ENCODE data around the gene ADAMTS3.

Gene ADAMTS3

GRCh38 chr4:72330381-72330780 is 238.6 kb downstream of the ADAMTS3 start:
- DNase-seq, result no peak

GRCh38 chr4:72326692-72327632 is 242.1 kb downstream of the ADAMTS3 start:
- no peak for DNase-seq

- DNase-seq, result no peak
Measured at GRCh38 chr4:72325215-72325614, 243.8 kb downstream of the ADAMTS3 start.

- DNase-seq, result no peak
Measured at GRCh38 chr4:72323227-72323626, 245.8 kb downstream of the ADAMTS3 start.

- no peak for DNase-seq
Measured at GRCh38 chr4:72320223-72320948, 248.6 kb downstream of the ADAMTS3 start.

- DNase-seq, result no peak
Measured at GRCh38 chr4:72319601-72320021, 249.4 kb downstream of the ADAMTS3 start.

- DNase-seq, result no peak
Measured at GRCh38 chr4:72318421-72319170, 250.4 kb downstream of the ADAMTS3 start.

GRCh38 chr4:72314869-72315268 is 254.2 kb downstream of the ADAMTS3 start:
- no peak for DNase-seq

GRCh38 chr4:72313121-72313520 is 255.9 kb downstream of the ADAMTS3 start:
- DNase-seq, result no peak

GRCh38 chr4:72312032-72312650 is 256.9 kb downstream of the ADAMTS3 start:
- no peak for DNase-seq

- no peak for DNase-seq
Measured at GRCh38 chr4:72311291-72311690, 257.7 kb downstream of the ADAMTS3 start.

GRCh38 chr4:72305620-72306019 is 263.4 kb downstream of the ADAMTS3 start:
- no peak for DNase-seq

GRCh38 chr4:72305080-72305479 is 263.9 kb downstream of the ADAMTS3 start:
- DNase-seq, result no peak

- DNase-seq, result peak; percentile 23 to 43
Measured at GRCh38 chr4:72302981-72303704, 265.9 kb downstream of the ADAMTS3 start.

- no peak for DNase-seq
Measured at GRCh38 chr4:72301759-72302158, 267.3 kb downstream of the ADAMTS3 start.

GRCh38 chr4:72300126-72300525 is 268.9 kb downstream of the ADAMTS3 start:
- no peak for DNase-seq

- DNase-seq, result no peak
Measured at GRCh38 chr4:72295966-72296557, 273.0 kb downstream of the ADAMTS3 start.

- no peak for DNase-seq
Measured at GRCh38 chr4:72290737-72291136, 278.3 kb downstream of the ADAMTS3 start.

GRCh38 chr4:72286910-72287309 is 282.1 kb downstream of the ADAMTS3 start:
- DNase-seq, result no peak

- DNase-seq, result no peak
Measured at GRCh38 chr4:72286185-72286584, 282.8 kb downstream of the ADAMTS3 start.

- DNase-seq, result no peak
Measured at GRCh38 chr4:72283357-72283756, 285.7 kb downstream of the ADAMTS3 start.

GRCh38 chr4:72280252-72280651 is 288.8 kb downstream of the ADAMTS3 start:
- no peak for DNase-seq
